MG63 (cell line): ENCODE measurements around the gene ACOD1. TPM values are rescaled to one million over a fixed set of nuclear protein-coding genes. Genes with fewer than 3 reads are reported as not detected.

Source experiments
- DNase-seq: peaks from one replicate; pipeline ENCODE4 v3.0.0-alpha.2; 2020
- H3K27me3 ChIP-seq: fragments of 250-450 bp; sonication (Bioruptor Pico); 2 replicates; pipeline ENCODE4 v1.5.1; 2020; ENCODE audit warnings: mild to moderate bottlenecking, moderate library complexity
- H3K36me3 ChIP-seq: fragments of 250-450 bp; sonication (Bioruptor Pico); 2 replicates; pipeline ENCODE4 v1.5.1; 2020; ENCODE audit warnings: mild to moderate bottlenecking, moderate library complexity
- H3K4me3 ChIP-seq: fragments of 250-450 bp; sonication (Bioruptor Pico); 2 replicates; pipeline ENCODE4 v1.5.1; 2020; ENCODE audit warnings: mild to moderate bottlenecking, moderate library complexity
- H3K9me3 ChIP-seq: fragments of 250-450 bp; sonication (Bioruptor Pico); 2 replicates; pipeline ENCODE4 v1.5.1; 2020; ENCODE audit warnings: mild to moderate bottlenecking, moderate library complexity
- total RNA-seq: library from RNA; depleted of rRNA; stranded (reverse); fragments of >200 nt; shearing (Covaris generic); gene quantifications from 2 replicates; pipeline ENCODE4 v1.2.3, GENCODE V29; 2014; ENCODE audit warnings: low replicate concordance; rRNA removed

The ACOD1 gene
- total RNA-seq, 1 experiment from 2014 or later, result 0.16 TPM

DNA sequence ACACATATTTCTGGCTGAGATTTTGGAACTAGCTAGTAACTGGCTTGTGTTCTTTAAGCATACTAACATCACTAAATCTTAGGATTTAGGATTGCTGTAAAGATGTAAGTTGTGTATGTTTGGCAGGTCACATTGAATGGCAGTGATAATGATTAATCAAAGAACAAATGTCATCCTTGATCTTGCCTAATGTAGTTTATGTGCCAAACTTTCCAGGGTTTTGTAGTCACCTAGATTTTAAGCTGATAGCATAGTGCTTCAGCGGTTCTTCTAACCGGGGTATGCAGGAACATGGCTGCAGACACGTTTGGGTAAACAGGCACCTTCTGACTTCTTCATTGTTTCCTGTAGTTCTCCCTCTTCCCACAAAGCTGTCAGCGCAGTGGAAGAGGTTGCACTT is 53.2 kb downstream of the ACOD1 start:
- H3K9me3 ChIP-seq, result no peaks in the 10 kb centered on the region
- no peak overlapping the region for H3K4me3 ChIP-seq
- no peak for DNase-seq
- H3K27me3 ChIP-seq, result no peaks in the 10 kb centered on the region
- H3K36me3 ChIP-seq, result peaks cover 53% of the 10 kb centered on the region

DNA sequence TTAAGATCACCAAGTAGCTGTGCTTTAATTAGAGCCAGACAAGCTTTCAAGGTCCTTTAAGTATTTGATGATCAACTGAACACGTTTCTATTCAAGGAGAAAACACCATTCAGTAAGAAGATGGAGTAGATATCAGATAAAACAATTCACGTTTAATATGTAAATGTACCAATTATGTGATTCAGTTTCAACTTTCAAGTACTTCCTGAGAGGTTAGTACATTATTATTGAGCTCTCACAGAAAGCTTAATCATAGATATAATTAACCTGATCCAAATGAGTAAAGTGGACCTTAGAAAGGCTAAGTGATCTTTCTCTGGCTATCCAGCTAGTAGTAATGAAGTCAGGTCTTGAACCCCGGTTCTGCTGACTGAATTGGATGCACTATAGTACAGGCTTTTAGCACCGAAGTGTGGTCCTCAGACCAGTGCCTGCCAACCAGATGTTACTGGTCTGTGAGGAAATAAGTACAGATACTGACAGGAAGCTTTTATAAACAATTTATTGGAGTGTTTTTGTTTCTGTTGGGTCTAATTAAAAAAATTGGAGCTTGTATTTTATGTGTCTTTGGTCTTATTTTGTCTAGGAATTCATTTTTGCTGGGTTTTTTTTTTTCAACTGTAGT is 53.8 kb downstream of the ACOD1 start:
- DNase-seq, result no peak
- no peak overlapping the region for H3K4me3 ChIP-seq
- no peaks in the 10 kb centered on the region for H3K9me3 ChIP-seq
- peaks cover 59% of the 10 kb centered on the region for H3K36me3 ChIP-seq
- no peaks in the 10 kb centered on the region for H3K27me3 ChIP-seq

DNA sequence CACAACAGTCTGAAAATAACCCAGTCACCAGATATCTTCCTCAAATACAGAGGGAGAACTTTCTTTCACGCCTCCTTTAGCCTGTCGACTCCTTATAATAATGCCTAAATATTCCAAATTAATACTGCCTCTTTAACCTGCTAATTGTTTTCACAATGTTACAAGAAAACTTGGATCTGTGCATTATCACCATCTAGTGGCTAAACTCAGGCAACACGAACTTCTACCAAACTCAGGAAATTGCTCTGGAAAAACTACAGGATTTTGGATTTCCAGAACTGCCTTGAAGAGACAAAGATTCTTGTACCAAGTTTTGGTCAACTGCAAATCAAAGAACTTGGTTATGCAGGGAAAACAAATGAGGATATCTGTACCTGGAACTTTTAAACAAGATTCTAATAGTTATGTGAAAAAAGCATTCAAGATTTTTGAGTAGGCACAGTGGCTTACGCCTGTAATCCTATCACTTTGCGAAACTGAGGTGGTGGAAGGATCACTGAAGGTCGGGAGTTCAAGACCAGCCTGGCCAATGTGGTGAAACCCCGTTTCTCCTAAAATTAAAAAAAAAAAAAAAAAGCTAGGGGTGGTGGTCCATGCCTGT is 54.4 kb downstream of the ACOD1 start:
- no peak for DNase-seq
- no peaks in the 10 kb centered on the region for H3K9me3 ChIP-seq
- no peak overlapping the region for H3K4me3 ChIP-seq
- H3K36me3 ChIP-seq, result peaks cover 55% of the 10 kb centered on the region
- no peaks in the 10 kb centered on the region for H3K27me3 ChIP-seq

Other genes starting within 250 kb of the ACOD1 start
- 14.9 and 19.3 TPM in 2 replicates for gene KCTD12, start 62.1 kb upstream of the ACOD1 start, total RNA-seq
- gene CLN5, start 43.6 kb downstream of the ACOD1 start, total RNA-seq, result 13.5 and 17.1 TPM in 2 replicates
- 27.3 and 32.5 TPM in 2 replicates for gene FBXL3, start 78.6 kb downstream of the ACOD1 start, total RNA-seq